Measurements from ENCODE around the gene TMEM258.

DNA sequence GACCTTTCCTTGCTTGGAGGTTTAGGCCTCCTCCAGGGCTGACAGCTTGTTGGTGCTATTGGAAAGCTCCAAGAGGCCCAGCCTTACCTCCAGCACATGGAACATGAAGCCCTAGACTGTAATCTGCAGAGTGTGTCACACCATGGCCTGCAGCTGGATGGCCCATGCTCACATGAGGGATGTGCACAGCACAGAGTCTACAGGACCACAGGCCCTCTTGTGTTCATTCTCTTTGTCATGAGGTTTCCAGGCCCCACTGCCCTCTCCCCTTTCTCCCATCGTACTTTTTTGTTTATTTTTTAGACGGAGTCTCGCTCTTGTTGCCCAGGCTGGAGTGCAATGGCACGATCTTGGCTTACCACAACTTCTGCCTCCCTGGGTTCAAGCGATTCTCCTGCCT is 14.4 kb upstream of the TMEM258 start:
- no peak for TF ChIP-seq ZC3H10 (CRISPR knock-in tag; IDR thresholded peaks at IDR 0.05)
- no peak for TF ChIP-seq ZNF565 (CRISPR knock-in tag; conservative IDR thresholded peaks at IDR 0.05; ENCODE audit: low read depth)
- TF ChIP-seq, protein P1, sequence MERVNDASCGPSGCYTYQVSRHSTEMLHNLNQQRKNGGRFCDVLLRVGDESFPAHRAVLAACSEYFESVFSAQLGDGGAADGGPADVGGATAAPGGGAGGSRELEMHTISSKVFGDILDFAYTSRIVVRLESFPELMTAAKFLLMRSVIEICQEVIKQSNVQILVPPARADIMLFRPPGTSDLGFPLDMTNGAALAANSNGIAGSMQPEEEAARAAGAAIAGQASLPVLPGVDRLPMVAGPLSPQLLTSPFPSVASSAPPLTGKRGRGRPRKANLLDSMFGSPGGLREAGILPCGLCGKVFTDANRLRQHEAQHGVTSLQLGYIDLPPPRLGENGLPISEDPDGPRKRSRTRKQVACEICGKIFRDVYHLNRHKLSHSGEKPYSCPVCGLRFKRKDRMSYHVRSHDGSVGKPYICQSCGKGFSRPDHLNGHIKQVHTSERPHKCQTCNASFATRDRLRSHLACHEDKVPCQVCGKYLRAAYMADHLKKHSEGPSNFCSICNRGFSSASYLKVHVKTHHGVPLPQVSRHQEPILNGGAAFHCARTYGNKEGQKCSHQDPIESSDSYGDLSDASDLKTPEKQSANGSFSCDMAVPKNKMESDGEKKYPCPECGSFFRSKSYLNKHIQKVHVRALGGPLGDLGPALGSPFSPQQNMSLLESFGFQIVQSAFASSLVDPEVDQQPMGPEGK (CRISPR knock-in tag; IDR thresholded peaks at IDR 0.05; ENCODE audit: borderline replicate concordance), result no peak
- no peak for TF ChIP-seq SNAI2 (CRISPR knock-in tag; IDR thresholded peaks at IDR 0.05)
